Liver (tissue), 10 donors: ENCODE data around the gene RNF145. TPM values are rescaled to one million over a fixed set of nuclear protein-coding genes. Genes with fewer than 3 reads are reported as not detected.

Experiments
- DNase-seq: peaks from one replicate; pipeline ENCODE4 v3.0.0-alpha.2; 2017; ENCODE audit warnings: low spot score
- H3K27ac ChIP-seq, 2 donors: one replicate each; pipeline ENCODE4 v1.7.0; 2013; ENCODE audit warnings: inconsistent platforms in 2 of 2, low read length in 2 of 2, control low read depth in 1 of 2, low read depth in 1 of 2, mild to moderate bottlenecking in 1 of 2
- H3K27me3 ChIP-seq, 4 donors: one replicate each; pipeline versions ENCODE4 v1.6.1 to v1.7.0; 2013; ENCODE audit warnings: low read length in 3 of 4, inconsistent platforms in 1 of 4, mild to moderate bottlenecking in 1 of 4, moderate library complexity in 1 of 4; ENCODE audit not compliant: control insufficient read depth in 4 of 4, insufficient read depth in 4 of 4
- H3K36me3 ChIP-seq, 4 donors: one replicate each; pipeline versions ENCODE4 v1.6.1 to v1.7.0; 2013; ENCODE audit warnings: low read length in 3 of 4, mild to moderate bottlenecking in 3 of 4, low read depth in 1 of 4, moderate library complexity in 1 of 4; ENCODE audit not compliant: control insufficient read depth in 4 of 4, insufficient read depth in 3 of 4
- H3K4me1 ChIP-seq, 4 donors: one replicate each; pipeline versions ENCODE4 v1.6.1 to v1.7.0; 2013; ENCODE audit warnings: low read length in 3 of 4, mild to moderate bottlenecking in 3 of 4, moderate library complexity in 1 of 4; ENCODE audit not compliant: control insufficient read depth in 4 of 4, insufficient read depth in 4 of 4
- H3K4me3 ChIP-seq, 3 donors: one replicate each; pipeline versions ENCODE4 v1.6.1 to v1.7.0; 2013; ENCODE audit warnings: low read length in 3 of 3, control low read depth in 1 of 3, low read depth in 1 of 3, mild to moderate bottlenecking in 1 of 3
- H3K9ac ChIP-seq, 2 donors: one replicate each; pipeline ENCODE4 v1.7.0; 2013; ENCODE audit warnings: low read length in 2 of 2, mild to moderate bottlenecking in 2 of 2, moderate library complexity in 2 of 2, control low read depth in 1 of 2, low read depth in 1 of 2
- H3K9me3 ChIP-seq, 4 donors: one replicate each; pipeline versions ENCODE4 v1.6.1 to v1.7.0; 2013; ENCODE audit warnings: low read length in 3 of 4; ENCODE audit not compliant: control insufficient read depth in 4 of 4
- FOXA2 ChIP-seq: IDR thresholded peaks from 2 replicates; pipeline ENCODE4 v1.6.1; 2016; ENCODE audit warnings: antibody characterized with exemption
- GABPA ChIP-seq, 2 donors: IDR thresholded peaks in 1 of 2; conservative IDR thresholded peaks in 1 of 2; 2 replicates each; pipeline ENCODE4 v1.6.1; 2016; ENCODE audit warnings: antibody characterized with exemption in 2 of 2, mild to moderate bottlenecking in 1 of 2, moderate library complexity in 1 of 2
- HNF4A ChIP-seq, 2 donors: conservative IDR thresholded peaks; 2 replicates each; pipeline ENCODE4 v1.6.1; 2016; ENCODE audit warnings: antibody characterized with exemption in 2 of 2, mild to moderate bottlenecking in 2 of 2
- HNF4G ChIP-seq: IDR thresholded peaks from 2 replicates; pipeline ENCODE4 v1.6.1; 2016; ENCODE audit warnings: antibody characterized with exemption
- JUND ChIP-seq, 2 donors: IDR thresholded peaks; 2 replicates each; pipeline ENCODE4 v1.6.1; 2016; ENCODE audit warnings: antibody characterized with exemption in 2 of 2
- YY1 ChIP-seq: IDR thresholded peaks from 2 replicates; pipeline ENCODE4 v1.6.1; 2016; ENCODE audit warnings: antibody characterized with exemption, mild to moderate bottlenecking
- ZBTB33 ChIP-seq: IDR thresholded peaks from 2 replicates; pipeline ENCODE4 v1.6.1; 2016; ENCODE audit warnings: antibody characterized with exemption
- WGBS: extraction: QIAGEN DNeasy Blood & Tissue Kit; methylation state at CpG from one replicate; pipeline ENCODE4 v1.1.7; 2013; 5-methylcytosine and 5-hydroxymethylcytosine counted together
- polyA plus RNA-seq, 2 donors: library from polyadenylated mRNA; stranded (reverse) in 1 of 2; unstranded in 1 of 2; fragments of 200-250 nt in 1 of 2; fragments of >200 nt in 1 of 2; fragmentation: Nextera tagmentation in 1 of 2; extraction: Ambion mirVana in 1 of 2; gene quantifications; one replicate each; pipeline versions ENCODE4 v1.2.1 to v1.2.3, GENCODE V29; 2013 to 2015
- small RNA-seq: library from RNA; depleted of rRNA; stranded (forward); fragments of <200 nt; gene quantifications from one replicate; pipeline ENCODE3, GENCODE V24; 2014
- total RNA-seq, 2 donors: library from RNA; depleted of rRNA; stranded (reverse); fragments of >200 nt; gene quantifications; one replicate each; pipeline ENCODE4 v1.2.3, GENCODE V29; 2014
- donor health status: healthy.
- donor health status: healthy.
- donor health status: healthy.
- donor health status: healthy.
- donor health status: healthy.

Gene RNF145
- total and polyA plus RNA-seq, 4 donors: 2.9 to 34.6 (median 11.7) TPM

- WGBS: 85% methylated on average over 2 of the region's 2 CpGs
- TF ChIP-seq FOXA2 (no peak), HNF4A (conservative IDR thresholded peaks at IDR 0.05) (no peak), JUND (IDR thresholded peaks at IDR 0.05) (no peak), ZBTB33 (no peak), HNF4G (no peak), YY1 (no peak), GABPA (IDR thresholded peaks at IDR 0.05 in 1 of 2, conservative IDR thresholded peaks at IDR 0.05 in 1 of 2) (no peak)
- no peak overlapping the region for H3K9ac ChIP-seq
- no peak overlapping the region for H3K27ac ChIP-seq
- H3K4me1 ChIP-seq: no peaks in the 10 kb centered on the region
- H3K9me3 ChIP-seq: no peaks in the 10 kb centered on the region
- no peak overlapping the region for H3K4me3 ChIP-seq
- H3K27me3 ChIP-seq: peaks cover 0 to 2% (median under 1%) of the 10 kb centered on the region in 4 donors
- no peaks in the 10 kb centered on the region for H3K36me3 ChIP-seq
- DNase-seq: no peak
These were observed 96.9 kb downstream of the RNF145 start for GRCh38 chr5:159112436-159112835.

Small RNAs within 50 kb of the gene (small RNA-seq; reads per million reads assigned to genes)
- gene RF00263: not detected

Other genes with a start within 250 kb of the RNF145 start
- gene EBF1, start 109.6 kb downstream of the RNF145 start, total RNA-seq: 1 to 10 TPM in 1 of 2 donors, under 1 TPM in 1; 0.59 to 1.1 TPM
- under 1 TPM; 0.31 to 0.75 TPM for gene EBF1, start 109.6 kb downstream of the RNF145 start, polyA plus RNA-seq
- 1 to 10 TPM; 6.1 to 9.5 TPM for gene UBLCP1, start 53.7 kb upstream of the RNF145 start, total RNA-seq
- 1 to 10 TPM; 6.7 to 8.4 TPM for gene UBLCP1, start 53.7 kb upstream of the RNF145 start, polyA plus RNA-seq
- not detected for gene IL12B, start 120.9 kb upstream of the RNF145 start, total RNA-seq
- not detected for gene IL12B, start 120.9 kb upstream of the RNF145 start, polyA plus RNA-seq